GM12873 (cell line): ENCODE measurements around the gene RNF10.

Source experiments
- CTCF ChIP-seq: IDR thresholded peaks from 2 replicates; pipeline ENCODE4 v1.5.1; 2012; ENCODE audit warnings: low read depth, mild to moderate bottlenecking, moderate library complexity, low read length, control low read depth; ENCODE audit not compliant: insufficient read depth; ENCODE audit errors: missing control alignments

RNF10 gene

GRCh38 chr12:120534203-120534702, at the start of gene RNF10:
TSS of gene RNF10 (plus strand) at chr12:120534356. CDS start at chr12:120534812, 456 bp downstream.
- TF ChIP-seq CTCF, result no peak

DNA sequence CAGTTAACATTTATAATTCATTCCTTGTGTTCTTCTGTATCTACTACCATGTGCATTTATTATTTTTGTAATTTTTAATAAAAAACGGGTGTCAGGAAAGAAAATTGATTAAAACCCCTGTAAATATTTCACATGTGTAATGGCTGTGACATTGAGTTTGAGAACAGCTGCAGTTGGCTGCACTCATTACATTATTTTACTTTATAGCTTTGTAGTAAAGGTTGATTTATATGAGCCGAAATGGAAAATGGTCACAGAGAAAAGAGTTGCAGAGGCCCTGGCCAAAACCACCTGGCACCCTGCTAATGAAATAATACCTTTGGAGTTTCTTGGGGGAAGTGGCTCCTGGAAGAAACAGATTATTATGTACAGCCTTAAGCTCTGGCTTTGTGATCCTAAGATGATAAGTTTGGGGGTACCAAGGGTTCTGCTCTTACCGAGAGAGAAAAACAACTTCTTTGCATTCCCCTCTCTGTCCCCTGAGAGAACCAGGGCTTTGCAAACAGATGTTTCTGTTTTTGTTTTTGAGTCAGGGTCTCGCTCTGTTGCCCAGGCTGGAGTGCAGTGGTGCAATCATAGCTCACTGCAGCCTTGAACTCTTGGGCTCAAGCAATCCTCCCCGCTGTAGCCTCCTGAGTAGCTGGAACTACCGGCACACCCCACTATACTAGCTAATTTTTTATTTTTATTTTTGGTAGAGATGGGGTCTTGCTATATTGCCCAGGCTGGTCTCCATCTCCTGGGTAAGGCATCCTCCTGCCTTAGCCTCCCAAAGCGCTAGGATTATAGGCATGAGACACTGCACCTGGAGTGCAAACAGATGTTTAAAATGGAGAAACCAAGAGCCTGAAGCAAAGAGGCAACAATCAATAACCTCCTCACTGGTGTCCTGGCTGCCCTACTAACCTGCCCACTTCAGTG, 47.9 kb upstream of the RNF10 start:
- TF ChIP-seq CTCF, result no peak

GRCh38 chr12:120488057-120488640, 46.0 kb upstream of the RNF10 start:
- TF ChIP-seq CTCF, result no peak

GRCh38 chr12:120489018-120489417, 45.1 kb upstream of the RNF10 start:
- no peak for TF ChIP-seq CTCF

DNA sequence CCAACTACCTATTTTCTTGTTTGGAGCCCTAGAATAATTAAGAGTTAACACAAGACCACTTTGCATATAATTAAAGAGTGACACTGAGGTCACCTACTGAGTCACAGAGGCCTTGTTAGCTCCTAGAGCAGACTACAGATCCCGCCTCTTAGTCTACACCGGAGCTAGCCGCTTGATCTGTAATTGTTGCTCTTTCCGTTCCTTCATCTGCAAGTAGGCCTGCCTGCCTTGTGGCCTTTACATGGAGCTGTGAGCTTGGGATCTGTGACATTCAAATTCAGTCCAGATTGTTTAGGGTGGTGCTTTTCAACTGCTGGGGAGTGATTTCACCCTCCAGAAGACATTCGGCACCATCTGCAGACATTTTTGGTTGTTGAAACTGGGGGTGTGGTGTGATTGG, 43.8 kb upstream of the RNF10 start:
- no peak for TF ChIP-seq CTCF

- TF ChIP-seq CTCF, result no peak
These were observed 43.2 kb upstream of the RNF10 start for GRCh38 chr12:120490833-120491512.
